Middle frontal gyrus (tissue), 1 donor: ENCODE measurements around the gene PKHD1.

Source experiments
- DNase-seq: peaks from one replicate; pipeline ENCODE4 v3.0.0-alpha.2; 2015; ENCODE audit warnings: low spot score; ENCODE audit errors: extremely low spot score

PKHD1 gene

DNA sequence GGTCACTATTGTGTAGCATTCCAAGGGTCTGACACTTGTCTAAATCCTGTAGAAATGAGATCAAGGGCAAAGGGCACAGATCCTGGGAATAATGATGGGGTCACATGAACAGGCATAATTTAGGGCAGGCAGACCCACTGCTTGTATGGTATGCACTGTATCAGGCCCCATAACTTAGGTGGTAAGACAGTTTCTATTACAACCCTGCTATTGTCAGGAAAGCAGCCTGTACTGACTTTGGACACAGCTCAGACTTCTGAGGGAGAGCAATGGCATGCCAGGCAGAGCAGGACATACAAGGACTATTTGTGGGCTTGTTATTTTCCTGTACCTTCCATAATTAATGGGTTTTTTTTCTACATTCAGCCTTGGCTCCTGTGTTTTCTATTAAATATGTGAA, 286.8 kb downstream of the PKHD1 start:
- no peak for DNase-seq

DNA sequence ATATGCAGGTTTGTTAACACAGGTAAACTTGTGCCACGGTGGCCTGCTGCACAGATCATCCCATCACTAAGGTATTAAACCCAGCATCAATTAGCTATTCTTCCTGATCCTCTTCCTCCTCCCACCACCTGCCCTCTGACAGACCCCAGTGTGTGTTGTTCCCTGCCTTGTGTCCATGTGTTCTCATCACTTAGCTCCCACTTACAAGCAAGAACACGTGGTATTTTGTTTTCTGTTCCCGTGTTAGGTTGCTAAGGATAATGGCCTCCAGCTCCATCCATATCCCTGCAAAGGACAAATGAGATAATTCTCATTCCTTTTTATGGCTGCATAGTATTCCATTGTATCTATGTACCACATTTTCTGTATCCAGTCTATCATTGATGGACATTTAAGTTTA, 294.0 kb downstream of the PKHD1 start:
- no peak for DNase-seq

DNA sequence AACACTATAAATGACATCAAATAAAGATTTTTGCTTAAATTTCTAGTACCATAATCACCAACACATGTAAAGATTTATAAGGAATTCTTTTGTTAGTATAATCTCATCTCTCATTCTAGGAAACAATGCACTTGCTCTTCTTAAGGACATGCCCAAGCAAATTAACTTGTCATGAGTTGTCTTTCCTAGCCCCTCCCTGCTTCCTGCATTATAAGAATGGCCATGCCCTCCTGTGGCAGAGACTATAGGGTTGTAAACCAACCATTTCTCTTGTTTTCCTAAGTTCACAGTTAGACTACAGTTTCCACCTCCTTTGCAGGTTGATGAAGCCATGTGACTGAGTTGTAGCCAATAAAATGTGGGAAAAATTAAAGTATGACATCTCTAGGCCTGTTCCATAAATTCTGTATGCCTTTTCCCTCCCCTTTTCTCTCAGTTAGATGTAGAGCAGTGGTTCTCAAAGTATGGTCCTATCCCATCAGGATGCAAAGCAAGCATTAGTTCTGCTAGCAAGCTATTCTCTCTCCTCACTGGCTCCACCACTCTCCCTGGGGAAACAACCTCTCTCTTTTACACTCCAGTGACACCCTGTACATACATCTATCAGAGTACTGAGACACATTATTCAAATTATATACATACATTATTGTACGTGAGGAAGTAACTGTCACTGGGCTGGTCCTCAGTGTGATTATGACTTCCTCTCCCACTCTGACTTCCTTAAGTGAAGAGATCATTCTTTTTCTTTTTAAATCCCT, 295.0 kb downstream of the PKHD1 start:
- DNase-seq: no peak

DNA sequence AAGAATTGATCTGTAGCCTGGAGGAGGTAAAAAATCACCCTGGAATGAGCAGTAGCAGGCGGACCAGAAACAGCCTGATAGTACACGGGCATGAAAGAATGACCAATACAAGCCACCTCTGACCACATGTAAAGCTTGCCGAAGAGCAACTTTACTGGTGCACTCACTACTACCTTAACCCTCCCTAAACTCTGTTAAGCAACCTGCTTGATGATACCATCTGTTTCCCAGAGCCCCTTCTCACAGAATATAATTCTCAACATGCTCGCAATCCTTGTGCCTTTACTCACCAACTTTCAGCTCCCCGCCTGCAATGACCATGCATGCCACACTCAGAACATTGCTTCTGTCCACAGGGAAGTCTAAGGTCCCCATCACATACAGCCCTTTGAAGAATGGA, 296.5 kb downstream of the PKHD1 start:
- DNase-seq: no peak

DNA sequence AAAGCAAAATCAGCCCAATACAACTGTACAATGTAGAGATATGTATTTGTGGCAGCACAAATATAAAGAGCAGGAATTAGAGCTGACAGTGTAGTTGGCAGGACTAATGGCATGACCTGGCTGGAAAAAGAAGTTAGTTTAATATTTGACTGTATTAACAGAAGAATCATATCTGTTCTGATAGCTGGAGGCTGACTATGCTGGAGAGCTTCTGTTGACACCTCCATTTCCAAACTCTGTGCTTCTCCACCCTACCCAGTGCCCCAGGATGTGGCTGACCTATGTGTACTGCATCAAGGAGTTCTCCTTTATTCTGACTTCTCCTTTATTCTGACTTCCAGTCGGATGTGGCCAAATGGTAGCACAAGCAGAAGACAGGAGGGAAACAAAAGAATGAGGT, 299.3 kb downstream of the PKHD1 start:
- no peak for DNase-seq

DNA sequence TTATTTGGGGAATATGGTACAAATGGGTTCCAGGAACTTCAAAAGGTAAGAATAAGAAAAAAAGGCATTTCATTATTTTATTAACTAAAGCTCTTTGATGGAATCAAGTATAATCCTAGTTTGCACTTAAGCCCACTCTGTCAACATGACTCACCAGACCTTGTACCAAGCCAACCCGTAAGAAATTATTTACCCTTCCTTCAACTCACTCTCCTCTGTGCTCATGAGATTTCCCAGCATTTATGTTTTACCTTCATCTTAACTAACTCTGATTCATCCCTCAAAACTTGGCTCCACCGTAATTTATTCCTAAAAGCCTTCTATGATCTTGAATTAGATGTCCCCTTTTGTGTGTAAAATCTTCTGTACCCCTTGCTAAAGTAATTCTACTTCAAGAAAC, 308.7 kb downstream of the PKHD1 start:
- DNase-seq: no peak

DNA sequence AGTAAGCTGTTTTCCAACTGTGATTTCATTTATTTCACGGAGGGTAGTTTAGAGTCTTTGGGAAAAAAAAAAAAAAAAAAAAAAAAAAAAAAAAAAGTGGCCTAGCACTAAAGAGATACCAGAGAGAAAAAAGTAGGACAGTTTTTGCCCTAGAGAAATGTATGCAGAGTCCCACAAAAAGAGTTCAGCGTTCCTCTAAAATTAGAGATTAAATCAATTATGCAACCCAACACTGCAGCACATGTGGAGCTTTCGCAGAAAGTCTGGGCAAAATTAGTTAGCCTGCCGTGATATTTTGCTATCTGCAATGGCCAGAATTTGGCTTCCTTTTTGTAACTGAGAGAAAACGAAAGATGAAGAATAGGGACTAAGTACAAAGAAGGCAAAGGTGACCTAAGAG, 309.8 kb downstream of the PKHD1 start:
- DNase-seq: no peak

DNA sequence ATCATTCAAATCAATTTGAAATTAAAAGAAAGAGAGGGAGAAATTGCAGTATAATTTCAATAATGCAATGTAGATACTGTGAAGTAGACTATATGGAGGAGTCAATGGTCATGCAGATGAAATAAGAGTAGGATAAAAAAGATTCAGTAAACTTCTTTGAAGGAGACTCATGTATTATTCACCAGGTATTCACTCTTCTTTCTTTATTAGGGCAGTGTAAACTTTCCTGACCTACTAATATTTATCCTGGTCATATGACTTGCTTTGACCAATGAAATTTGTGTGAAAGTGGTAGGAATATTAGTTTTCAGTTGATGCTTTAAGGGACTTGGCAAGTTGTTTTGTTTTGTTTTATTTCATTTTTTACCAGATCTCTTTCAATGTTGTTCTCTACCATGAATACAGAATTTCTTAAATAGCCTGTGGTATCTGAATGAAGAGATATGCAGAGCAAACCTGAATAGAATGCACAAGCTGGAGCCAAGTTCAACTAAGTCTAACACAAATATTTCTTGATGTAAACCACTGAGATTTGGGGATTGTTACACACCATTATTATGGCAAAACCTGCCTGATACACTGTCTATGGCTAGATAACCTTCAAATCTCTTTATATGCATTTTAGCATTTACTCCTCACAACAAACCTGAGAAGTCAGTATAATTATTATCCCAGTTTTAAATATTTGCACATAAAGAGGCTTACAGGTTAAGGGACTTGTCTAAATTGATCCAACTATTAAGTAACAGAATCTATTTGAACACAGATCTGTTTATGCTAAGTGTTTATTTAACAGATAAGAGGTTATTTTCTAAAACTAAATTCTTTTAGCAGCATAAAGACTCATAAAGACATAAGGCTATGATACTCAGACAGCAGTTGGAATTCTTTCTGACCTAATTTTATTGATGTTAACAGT, 311.2 kb downstream of the PKHD1 start:
- no peak for DNase-seq

DNA sequence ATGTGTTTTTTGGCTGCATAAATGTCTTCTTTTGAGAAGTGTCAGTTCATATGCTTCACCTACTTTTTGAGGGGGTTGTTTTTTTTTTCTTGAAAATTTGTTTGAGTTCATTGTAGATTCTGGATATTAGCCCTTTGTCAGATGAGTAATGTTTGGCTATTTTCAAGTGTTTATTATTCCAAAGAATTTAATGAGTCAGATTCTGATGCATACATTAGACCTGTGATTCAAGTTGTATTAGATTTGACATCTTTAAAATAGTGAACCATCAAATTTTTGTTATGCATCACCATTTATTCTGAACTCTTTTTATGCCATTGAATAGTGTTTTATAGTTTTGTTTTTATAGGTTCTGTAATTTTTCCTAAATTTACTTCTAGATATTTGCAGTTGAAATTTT, 319.3 kb downstream of the PKHD1 start:
- DNase-seq: no peak

DNA sequence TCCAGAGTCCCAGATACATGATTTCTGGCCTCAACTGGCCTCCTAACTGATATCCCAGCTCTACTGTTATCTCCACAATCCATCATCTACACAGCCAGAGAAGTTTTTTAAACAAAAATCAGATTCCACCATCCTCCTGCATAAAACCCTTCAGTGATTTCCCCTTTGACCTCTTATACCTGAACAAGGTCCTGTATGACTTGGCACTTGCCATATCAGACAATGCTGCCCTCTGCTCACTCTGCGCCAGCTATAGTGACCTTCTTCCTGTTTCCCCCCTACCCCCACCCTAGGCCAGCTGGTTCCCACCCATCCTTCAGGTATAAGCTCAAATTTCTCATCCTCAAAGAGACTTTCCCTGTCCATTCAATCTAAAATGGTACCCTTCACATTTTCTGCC, 322.2 kb downstream of the PKHD1 start:
- no peak for DNase-seq

DNA sequence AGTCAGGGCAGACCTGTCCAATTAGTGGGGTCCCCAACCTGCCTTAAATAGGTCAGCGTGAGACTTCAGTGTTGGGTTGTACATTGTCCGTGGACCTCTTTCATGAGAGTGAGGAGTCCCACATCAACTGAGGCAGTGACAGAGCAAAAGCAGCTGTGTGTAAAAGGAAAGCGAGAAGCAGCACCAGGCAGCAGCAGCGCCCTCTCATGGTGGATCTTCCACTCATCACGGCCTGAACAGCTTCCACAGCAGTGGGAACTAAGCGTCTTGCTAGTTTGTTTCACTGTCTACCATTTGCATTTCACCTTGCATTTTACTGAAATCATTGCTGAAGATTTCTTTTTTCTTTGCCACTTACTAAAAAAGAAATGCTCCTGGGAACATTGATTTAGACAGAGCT, 333.8 kb downstream of the PKHD1 start:
- DNase-seq: no peak

DNA sequence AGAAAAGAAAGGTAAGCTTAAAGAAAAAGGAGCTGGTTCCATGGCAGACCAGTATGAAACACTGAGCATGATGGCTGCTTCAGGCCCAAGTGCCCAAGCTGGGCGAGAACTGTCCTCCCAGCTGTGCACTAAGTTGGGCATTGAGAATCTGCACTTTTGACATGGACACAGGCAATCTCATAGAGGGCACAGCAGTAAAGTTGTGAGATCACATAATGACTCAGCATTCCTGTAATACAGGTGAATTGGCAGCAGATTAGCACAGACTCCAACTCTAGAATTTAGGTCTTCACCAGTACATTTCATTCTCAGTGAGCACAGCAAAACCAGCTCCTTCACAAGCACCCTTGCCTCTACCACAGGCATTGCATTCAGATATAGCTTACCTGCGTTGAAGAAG, 343.4 kb downstream of the PKHD1 start:
- DNase-seq: no peak

DNA sequence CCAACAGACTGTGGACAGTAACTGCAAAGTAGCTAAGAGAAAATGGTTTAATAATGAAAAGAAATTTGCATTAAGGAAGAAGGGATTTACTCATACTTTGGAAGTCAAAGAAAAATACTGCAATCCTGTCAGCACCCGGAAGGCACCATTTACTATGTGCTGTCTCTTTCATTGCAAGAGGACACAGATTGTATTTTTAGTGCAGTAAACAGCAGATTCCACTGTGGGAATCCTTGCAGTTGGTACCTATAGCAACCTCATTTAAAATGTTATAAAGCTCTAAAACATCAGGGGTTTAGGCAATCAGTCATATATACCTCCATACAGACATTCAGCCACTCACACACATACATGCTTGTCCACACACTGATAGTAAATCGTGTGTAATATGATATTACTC, 346.8 kb downstream of the PKHD1 start:
- no peak for DNase-seq

DNA sequence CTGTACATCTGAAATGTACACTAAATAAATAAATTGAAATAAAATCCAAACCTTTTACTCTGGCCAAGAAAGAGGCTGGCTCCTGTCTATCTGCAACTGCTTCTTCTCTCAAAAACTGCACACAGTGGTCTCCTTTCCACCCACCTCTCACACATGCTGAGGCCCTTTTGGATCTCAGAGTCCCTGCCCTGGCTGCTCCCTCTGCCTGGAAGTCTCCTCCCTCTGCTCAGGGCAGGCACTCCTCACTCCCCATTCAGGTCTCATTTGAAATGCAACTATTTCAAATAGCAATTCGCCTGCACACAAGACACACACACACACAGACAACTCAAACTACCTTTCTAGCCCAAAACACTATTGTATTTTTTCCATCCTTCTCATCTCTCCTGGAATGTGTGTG, 348.8 kb downstream of the PKHD1 start:
- no peak for DNase-seq

DNA sequence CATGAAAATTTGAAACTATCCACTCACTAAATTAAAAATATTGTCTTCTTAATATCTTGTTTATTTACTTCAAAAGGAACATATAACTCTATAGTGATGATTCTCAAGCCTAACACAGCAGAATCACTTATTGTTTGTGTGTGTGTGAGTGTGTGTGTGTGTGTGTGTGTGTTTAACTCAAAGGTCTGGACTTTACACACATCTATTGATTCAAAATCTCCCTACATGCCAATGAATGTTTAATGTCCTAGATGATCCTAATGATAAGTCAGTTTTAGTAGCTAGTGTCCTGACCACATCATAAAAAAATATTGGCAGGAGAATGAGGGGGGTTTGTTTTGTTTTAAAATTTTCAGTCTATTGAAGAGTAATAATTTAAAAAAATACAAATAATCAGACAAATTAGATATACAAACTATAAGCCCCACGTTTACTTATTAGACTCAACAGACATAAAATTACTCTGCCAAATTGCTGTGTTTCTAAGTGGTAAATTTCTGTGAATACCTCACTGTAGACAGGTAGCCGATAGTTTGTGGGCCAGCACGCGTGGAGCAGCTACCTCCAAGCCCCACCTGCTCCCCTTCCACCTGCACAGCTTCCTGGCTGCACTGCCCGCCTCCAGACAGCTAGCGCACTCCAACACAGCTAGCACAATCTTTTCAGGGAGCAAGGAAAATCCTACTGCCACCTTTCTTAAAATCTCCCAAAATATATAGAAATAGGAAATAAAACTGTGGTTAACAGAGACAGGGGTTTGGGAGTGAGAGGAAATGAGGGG, 349.6 kb downstream of the PKHD1 start:
- no peak for DNase-seq

DNA sequence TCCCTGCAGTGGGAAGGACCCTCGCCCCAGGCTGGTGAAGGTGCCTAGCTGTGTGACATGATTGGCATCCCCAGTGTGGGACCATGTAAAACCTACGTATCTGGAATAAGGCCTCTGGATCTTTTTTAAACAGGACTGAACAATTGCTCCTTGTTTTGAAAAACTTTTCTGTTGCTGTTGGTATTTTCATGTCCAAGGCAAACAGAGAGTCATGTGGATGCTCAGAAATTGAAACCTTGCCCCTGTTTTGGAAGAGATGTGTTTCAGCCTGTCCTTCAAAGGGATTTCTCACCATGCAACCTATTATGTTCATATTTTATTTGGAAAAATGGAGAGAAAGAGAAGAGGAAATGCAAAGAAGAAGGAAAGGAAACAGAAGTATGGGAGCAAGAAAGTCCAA, 362.3 kb downstream of the PKHD1 start:
- no peak for DNase-seq

DNA sequence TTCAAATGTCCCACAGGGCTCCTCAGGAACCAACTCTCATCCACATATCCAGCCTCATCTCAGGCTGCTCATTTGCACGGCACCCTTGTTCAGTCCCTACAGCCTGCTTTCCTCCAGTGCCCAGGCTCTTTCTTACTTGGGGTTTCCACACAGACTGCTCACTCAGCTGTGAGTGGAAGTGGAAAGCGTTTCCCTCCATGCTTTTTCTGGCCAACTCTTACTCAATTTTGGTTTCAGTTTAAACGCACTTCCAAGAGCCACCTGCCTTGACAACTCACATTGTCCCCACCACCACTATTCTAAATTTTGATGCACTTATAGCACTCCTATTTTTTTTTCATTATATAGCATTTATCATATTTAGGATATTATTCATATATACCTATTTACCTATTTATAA, 367.1 kb downstream of the PKHD1 start:
- no peak for DNase-seq

DNA sequence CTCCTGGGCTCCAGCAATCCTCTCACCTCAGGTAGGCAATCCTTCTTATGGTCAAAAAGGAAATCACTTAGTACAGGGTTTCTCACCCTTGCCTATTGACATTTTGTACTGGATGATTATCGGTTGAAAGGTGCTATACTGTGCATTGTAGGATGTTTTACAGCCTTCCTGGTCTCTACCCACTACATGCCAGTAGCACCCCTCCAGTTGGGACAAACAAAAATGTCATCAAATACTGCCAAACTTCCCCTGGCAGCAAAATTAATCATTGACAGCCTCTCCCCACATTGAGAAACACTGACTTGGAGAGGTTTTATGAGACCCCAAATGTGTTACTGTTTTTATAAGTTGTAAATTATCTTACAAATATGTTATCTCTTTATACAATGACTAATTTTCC, 368.1 kb downstream of the PKHD1 start:
- no peak for DNase-seq

DNA sequence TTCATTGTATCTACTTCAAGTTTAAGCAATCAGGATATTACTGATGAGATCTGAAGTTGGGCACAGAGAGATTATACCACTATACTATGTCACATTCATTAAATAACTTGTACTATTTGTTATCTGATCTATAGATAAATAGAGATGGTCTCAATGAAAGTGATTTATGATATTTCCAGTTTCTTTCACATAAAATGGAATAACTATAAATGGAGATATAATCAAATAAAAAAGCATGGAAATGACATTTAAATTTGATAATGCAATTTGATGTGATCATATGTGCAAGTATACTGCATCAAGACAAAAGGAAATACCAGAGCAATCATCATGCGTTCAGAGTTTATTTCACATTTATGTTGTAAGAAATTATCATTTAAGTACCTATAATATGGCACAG, 368.9 kb downstream of the PKHD1 start:
- no peak for DNase-seq

DNA sequence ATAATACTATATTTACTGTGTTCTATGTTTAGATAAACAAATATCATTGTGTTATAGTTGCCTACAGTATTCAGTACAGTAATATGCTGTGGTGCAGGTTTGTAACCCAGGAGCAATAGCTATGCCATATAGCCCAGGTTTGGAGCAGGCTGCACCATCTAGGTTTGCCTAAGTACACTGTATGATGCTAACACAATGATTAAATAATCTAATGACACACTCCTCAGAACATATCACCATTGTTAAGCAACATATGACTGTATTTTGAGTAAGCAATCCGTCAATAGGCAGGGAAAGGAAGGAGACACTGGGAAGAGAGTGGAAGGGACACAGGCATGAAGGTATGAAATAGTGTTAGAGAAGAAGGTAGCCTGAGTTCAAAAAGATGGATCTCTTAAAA, 369.9 kb downstream of the PKHD1 start:
- DNase-seq: no peak

DNA sequence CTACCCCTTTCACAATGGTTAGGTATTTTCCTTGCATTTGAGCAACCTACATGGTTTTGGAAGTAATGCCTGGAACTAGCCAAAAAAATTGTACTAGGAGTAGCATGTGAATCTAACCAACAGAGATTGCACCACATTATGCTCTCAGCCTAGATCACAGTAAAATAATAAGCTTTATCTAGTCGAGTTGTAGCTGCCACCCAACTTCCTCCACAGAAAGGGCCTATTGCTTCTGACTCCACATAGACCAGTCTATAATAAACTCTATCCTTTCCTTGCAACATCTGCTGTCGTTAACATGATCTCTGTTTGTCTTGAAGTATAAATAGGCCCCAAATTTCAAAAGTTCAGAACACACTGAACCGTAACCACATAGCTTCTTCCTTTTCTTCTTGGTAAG, 375.5 kb downstream of the PKHD1 start:
- no peak for DNase-seq

DNA sequence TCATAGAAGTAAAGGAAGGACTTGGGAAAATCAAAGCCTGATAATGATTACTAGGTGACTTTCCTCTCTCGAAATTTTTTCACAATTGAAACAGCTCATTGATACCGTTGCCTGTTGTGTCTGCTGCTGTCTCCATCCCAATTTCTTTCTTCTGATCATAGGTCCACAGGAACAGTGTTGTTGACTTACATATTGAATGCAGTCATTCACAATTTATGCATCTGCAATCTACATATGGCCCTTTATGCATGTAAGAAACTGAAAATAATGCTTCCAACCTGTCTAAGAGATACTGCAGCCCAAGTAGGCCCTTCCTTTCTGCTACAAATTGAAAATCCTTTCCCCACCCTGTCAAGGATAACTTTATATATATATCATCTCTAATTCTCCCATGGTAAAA, 381.3 kb downstream of the PKHD1 start:
- DNase-seq: no peak
